Measurements from ENCODE around the gene BPIFA3. TPM values are rescaled to one million over a fixed set of nuclear protein-coding genes. Genes with fewer than 3 reads are reported as not detected.

The BPIFA3 gene
- total and polyA plus RNA-seq, 2 of the 13 experiments (the other 11 are each of a cell fraction or from before 2014, with no cell fraction given) = not detected

DNA sequence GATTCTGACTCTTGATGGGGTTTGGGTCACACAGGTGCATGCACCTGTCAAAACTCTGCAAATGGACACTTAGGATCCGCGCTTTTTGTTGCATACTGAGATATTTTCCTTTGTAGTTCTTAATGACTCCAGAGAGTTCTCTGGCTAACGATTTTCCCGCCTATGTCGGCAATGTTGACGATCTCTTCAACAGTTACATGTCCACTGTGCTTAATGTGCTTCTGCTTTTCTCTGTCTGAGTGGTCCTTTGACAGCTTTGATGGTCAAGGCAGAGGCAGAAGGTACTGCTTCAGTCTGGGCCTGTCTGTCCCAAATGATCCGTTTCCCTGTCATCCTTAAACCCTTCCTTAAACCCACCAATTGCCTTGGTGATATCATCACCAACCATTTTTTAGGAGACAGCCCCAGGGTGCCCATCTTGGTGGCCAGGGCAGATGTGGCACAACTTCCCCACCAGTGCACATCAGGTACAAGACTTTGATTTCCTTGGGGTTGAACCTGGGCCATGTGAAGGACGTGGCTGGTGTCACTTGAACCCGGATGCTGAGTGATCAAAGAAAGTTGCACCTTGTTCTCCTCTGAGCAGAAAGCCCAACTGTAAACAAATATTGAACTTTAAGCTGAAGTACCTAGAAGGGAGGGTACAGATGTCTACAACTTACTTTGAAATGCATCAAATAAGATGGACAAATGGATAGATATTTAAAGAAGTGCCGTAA is 55.2 kb downstream of the BPIFA3 start (continued):
- TF ChIP-seq, protein P1, sequence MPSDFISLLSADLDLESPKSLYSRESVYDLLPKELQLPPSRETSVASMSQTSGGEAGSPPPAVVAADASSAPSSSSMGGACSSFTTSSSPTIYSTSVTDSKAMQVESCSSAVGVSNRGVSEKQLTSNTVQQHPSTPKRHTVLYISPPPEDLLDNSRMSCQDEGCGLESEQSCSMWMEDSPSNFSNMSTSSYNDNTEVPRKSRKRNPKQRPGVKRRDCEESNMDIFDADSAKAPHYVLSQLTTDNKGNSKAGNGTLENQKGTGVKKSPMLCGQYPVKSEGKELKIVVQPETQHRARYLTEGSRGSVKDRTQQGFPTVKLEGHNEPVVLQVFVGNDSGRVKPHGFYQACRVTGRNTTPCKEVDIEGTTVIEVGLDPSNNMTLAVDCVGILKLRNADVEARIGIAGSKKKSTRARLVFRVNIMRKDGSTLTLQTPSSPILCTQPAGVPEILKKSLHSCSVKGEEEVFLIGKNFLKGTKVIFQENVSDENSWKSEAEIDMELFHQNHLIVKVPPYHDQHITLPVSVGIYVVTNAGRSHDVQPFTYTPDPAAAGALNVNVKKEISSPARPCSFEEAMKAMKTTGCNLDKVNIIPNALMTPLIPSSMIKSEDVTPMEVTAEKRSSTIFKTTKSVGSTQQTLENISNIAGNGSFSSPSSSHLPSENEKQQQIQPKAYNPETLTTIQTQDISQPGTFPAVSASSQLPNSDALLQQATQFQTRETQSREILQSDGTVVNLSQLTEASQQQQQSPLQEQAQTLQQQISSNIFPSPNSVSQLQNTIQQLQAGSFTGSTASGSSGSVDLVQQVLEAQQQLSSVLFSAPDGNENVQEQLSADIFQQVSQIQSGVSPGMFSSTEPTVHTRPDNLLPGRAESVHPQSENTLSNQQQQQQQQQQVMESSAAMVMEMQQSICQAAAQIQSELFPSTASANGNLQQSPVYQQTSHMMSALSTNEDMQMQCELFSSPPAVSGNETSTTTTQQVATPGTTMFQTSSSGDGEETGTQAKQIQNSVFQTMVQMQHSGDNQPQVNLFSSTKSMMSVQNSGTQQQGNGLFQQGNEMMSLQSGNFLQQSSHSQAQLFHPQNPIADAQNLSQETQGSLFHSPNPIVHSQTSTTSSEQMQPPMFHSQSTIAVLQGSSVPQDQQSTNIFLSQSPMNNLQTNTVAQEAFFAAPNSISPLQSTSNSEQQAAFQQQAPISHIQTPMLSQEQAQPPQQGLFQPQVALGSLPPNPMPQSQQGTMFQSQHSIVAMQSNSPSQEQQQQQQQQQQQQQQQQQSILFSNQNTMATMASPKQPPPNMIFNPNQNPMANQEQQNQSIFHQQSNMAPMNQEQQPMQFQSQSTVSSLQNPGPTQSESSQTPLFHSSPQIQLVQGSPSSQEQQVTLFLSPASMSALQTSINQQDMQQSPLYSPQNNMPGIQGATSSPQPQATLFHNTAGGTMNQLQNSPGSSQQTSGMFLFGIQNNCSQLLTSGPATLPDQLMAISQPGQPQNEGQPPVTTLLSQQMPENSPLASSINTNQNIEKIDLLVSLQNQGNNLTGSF (CRISPR knock-in tag; IDR thresholded peaks at IDR 0.05) = no peak
- no peak for TF ChIP-seq ZNF235 (CRISPR knock-in tag; IDR thresholded peaks at IDR 0.05; ENCODE audit: borderline replicate concordance)
- TF ChIP-seq BORCS8-MEF2B (CRISPR knock-in tag; IDR thresholded peaks at IDR 0.05) = peak; percentile 52; the same call in 1 of the 2 replicates
- no peak for TF ChIP-seq FOXA1 (IDR thresholded peaks at IDR 0.05)
- peak; percentile 6; the same call in 1 of the 2 replicates for TF ChIP-seq FOXA1 (CRISPR knock-in tag; IDR thresholded peaks at IDR 0.05)
- no peak for TF ChIP-seq ZNF564 (CRISPR knock-in tag; IDR thresholded peaks at IDR 0.05)
- no peak for TF ChIP-seq SRY (CRISPR knock-in tag; IDR thresholded peaks at IDR 0.05)
- TF ChIP-seq PHB2 (IDR thresholded peaks at IDR 0.05; ENCODE audit: partially characterized antibody) = no peak
- no peak for TF ChIP-seq ZNF614 (CRISPR knock-in tag; IDR thresholded peaks at IDR 0.05; ENCODE audit: borderline replicate concordance)
- peak; percentile 81 for TF ChIP-seq RXRB (CRISPR knock-in tag; IDR thresholded peaks at IDR 0.05; ENCODE audit: borderline replicate concordance)
- TF ChIP-seq BRCA1 (CRISPR knock-in tag; IDR thresholded peaks at IDR 0.05) = no peak
- no peak for TF ChIP-seq EED (CRISPR knock-in tag; IDR thresholded peaks at IDR 0.05)
- no peak for TF ChIP-seq GTF2F1 (IDR thresholded peaks at IDR 0.05; ENCODE audit: low read length)
- TF ChIP-seq KLF13 (CRISPR knock-in tag; IDR thresholded peaks at IDR 0.05) = no peak
- TF ChIP-seq, protein P2, sequence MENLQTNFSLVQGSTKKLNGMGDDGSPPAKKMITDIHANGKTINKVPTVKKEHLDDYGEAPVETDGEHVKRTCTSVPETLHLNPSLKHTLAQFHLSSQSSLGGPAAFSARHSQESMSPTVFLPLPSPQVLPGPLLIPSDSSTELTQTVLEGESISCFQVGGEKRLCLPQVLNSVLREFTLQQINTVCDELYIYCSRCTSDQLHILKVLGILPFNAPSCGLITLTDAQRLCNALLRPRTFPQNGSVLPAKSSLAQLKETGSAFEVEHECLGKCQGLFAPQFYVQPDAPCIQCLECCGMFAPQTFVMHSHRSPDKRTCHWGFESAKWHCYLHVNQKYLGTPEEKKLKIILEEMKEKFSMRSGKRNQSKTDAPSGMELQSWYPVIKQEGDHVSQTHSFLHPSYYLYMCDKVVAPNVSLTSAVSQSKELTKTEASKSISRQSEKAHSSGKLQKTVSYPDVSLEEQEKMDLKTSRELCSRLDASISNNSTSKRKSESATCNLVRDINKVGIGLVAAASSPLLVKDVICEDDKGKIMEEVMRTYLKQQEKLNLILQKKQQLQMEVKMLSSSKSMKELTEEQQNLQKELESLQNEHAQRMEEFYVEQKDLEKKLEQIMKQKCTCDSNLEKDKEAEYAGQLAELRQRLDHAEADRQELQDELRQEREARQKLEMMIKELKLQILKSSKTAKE (CRISPR knock-in tag; IDR thresholded peaks at IDR 0.05; ENCODE audit: borderline replicate concordance) = no peak
- no peak for TF ChIP-seq PAF1 (CRISPR knock-in tag; IDR thresholded peaks at IDR 0.05)
- TF ChIP-seq TARDBP (CRISPR knock-in tag; IDR thresholded peaks at IDR 0.05) = peak; percentile 35; the same call in 1 of the 2 replicates
- TF ChIP-seq MTF2 (CRISPR knock-in tag; IDR thresholded peaks at IDR 0.05; ENCODE audit: borderline replicate concordance) = no peak
- peak; percentile 32; the same call in 1 of the 2 replicates for TF ChIP-seq ZNF547 (CRISPR knock-in tag; IDR thresholded peaks at IDR 0.05)
- peak; percentile 34; the same call in 1 of the 2 replicates for TF ChIP-seq SOX5 (CRISPR knock-in tag; IDR thresholded peaks at IDR 0.05; ENCODE audit: borderline replicate concordance)
- TF ChIP-seq NFKBIZ (CRISPR knock-in tag; IDR thresholded peaks at IDR 0.05) = no peak
- peak; percentile 30; the same call in 1 of the 2 replicates for TF ChIP-seq NCOR1 (IDR thresholded peaks at IDR 0.05; ENCODE audit: borderline replicate concordance, low read length)
- TF ChIP-seq SMAD1 (CRISPR knock-in tag; IDR thresholded peaks at IDR 0.05; ENCODE audit: borderline replicate concordance, low read depth) = no peak
- TF ChIP-seq, protein P3, sequence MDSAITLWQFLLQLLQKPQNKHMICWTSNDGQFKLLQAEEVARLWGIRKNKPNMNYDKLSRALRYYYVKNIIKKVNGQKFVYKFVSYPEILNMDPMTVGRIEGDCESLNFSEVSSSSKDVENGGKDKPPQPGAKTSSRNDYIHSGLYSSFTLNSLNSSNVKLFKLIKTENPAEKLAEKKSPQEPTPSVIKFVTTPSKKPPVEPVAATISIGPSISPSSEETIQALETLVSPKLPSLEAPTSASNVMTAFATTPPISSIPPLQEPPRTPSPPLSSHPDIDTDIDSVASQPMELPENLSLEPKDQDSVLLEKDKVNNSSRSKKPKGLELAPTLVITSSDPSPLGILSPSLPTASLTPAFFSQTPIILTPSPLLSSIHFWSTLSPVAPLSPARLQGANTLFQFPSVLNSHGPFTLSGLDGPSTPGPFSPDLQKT (CRISPR knock-in tag; IDR thresholded peaks at IDR 0.05; ENCODE audit: borderline replicate concordance) = no peak

Measured in HepG2 (cell line).